HCT116 (cell line): Measurements from ENCODE around the gene DMRTA2.

Source experiments
- CTCF ChIP-seq, 3 experiments: fragments of 200-600 bp in 1 of 3; sonication (generic) in 1 of 3; IDR thresholded peaks in 2 of 3; conservative IDR thresholded peaks in 1 of 3; 2 replicates each; pipeline ENCODE4 v1.5.1; 2012 to 2017; ENCODE audit warnings: low read depth in 2 of 3, low read length in 2 of 3, antibody characterized with exemption in 1 of 3, borderline replicate concordance in 1 of 3, control low read depth in 1 of 3, mild to moderate bottlenecking in 1 of 3, mixed read lengths in 1 of 3, mixed run types in 1 of 3, moderate library complexity in 1 of 3; ENCODE audit not compliant: insufficient read depth in 1 of 3
- EGR1 ChIP-seq: IDR thresholded peaks from 2 replicates; pipeline ENCODE4 v1.6.1; 2012; ENCODE audit warnings: low read depth
- POLR2A ChIP-seq: IDR thresholded peaks from 2 replicates; pipeline ENCODE4 v1.7.0; 2011; ENCODE audit warnings: borderline replicate concordance; ENCODE audit not compliant: insufficient read depth, insufficient read length; ENCODE audit errors: extremely low read depth

- TF ChIP-seq POLR2A: no peak
- no peak for TF ChIP-seq EGR1
- TF ChIP-seq CTCF (IDR thresholded peaks at IDR 0.05 in 2 of 3, conservative IDR thresholded peaks at IDR 0.05 in 1 of 3; ENCODE audit: borderline replicate concordance in 1 of 3, insufficient read depth in 1 of 3, low read depth in 2 of 3, low read length in 2 of 3): peak in 2 of 3 experiments; percentile 45 to 47; a peak in 4 of 6 replicates
Observed at GRCh38 chr1:50369830-50370229, 53.4 kb downstream of the DMRTA2 start.
